HEK293 (cell line): ENCODE results near the gene BHLHA9.
A peak's percentile ranks its signal among the peaks of the same experiment; 100 is the strongest.

Experiments
- CTCF ChIA-PET: fragments of 350-600 bp; formaldehyde crosslinking; extraction: SDS; loops from one replicate; lab custom pipeline; 2021; ENCODE audit warnings: antibody characterized with exemption; lab: Yijun Ruan, JAX
- POLR2A ChIA-PET: fragments of 300-600 bp; formaldehyde crosslinking; extraction: SDS; loops from one replicate; lab custom pipeline; 2020; ENCODE audit warnings: antibody characterized with exemption, inconsistent platforms; lab: Yijun Ruan, JAX
- H3K27ac ChIP-seq: fragments of 200-500 bp; sonication (Bioruptor generic); 2 replicates; pipeline ENCODE4 v1.5.1; 2014; ENCODE audit warnings: low read depth, low read length, control low read depth, inconsistent platforms; ENCODE audit errors: extremely low read depth
- H3K36me3 ChIP-seq, 2 experiments: fragments of 200-500 bp in 1 of 2; sonication (Bioruptor generic) in 1 of 2; 1 replicate in 1 of 2; 2 replicates in 1 of 2; pipeline ENCODE4 v1.5.1; 2014 to 2017; ENCODE audit warnings: inconsistent platforms in 2 of 2, low read length in 2 of 2; ENCODE audit not compliant: control insufficient read depth in 2 of 2, insufficient read depth in 1 of 2
- H3K4me1 ChIP-seq: fragments of 200-500 bp; sonication (Bioruptor generic); 2 replicates; pipeline ENCODE4 v1.5.1; 2014; ENCODE audit warnings: mild to moderate bottlenecking, low read length, inconsistent platforms; ENCODE audit not compliant: control insufficient read depth, insufficient read depth
- H3K4me3 ChIP-seq: 2 replicates; pipeline ENCODE4 v1.5.1; 2011; ENCODE audit warnings: low read depth, mild to moderate bottlenecking, control low read depth, low read length, moderate library complexity
- H3K9me3 ChIP-seq: fragments of 200-500 bp; sonication (Bioruptor generic); 2 replicates; pipeline ENCODE4 v1.5.1; 2014; ENCODE audit warnings: low read depth, low read length, inconsistent platforms; ENCODE audit not compliant: control insufficient read depth, insufficient read depth
- GLIS1 ChIP-seq: fragments of 450-650 bp; formaldehyde crosslinking; IDR thresholded peaks from 2 replicates; pipeline ENCODE4 v1.5.1; 2016; ENCODE audit warnings: missing biosample characterization, missing genetic modification characterization
- KLF9 ChIP-seq: fragments of 450-650 bp; formaldehyde crosslinking; IDR thresholded peaks from 2 replicates; pipeline ENCODE4 v1.5.1; 2016; ENCODE audit warnings: missing biosample characterization, missing genetic modification characterization, low read depth
- SALL2 ChIP-seq: fragments of 450-650 bp; formaldehyde crosslinking; IDR thresholded peaks from 2 replicates; pipeline ENCODE4 v1.5.0; 2017; ENCODE audit warnings: missing biosample characterization, mild to moderate bottlenecking, missing genetic modification characterization, borderline replicate concordance
- SP3 ChIP-seq: fragments of 450-650 bp; formaldehyde crosslinking; IDR thresholded peaks from 2 replicates; pipeline ENCODE4 v1.5.1; 2016; ENCODE audit warnings: missing biosample characterization, missing genetic modification characterization
- ZBTB17 ChIP-seq: fragments of 450-650 bp; formaldehyde crosslinking; IDR thresholded peaks from 2 replicates; pipeline ENCODE4 v1.5.1; 2016; ENCODE audit warnings: missing biosample characterization, missing genetic modification characterization
- ZBTB20 ChIP-seq: fragments of 450-650 bp; formaldehyde crosslinking; IDR thresholded peaks from 2 replicates; pipeline ENCODE4 v1.5.1; 2016; ENCODE audit warnings: missing biosample characterization, missing genetic modification characterization
- ZEB2 ChIP-seq: fragments of 450-650 bp; formaldehyde crosslinking; IDR thresholded peaks from 2 replicates; pipeline ENCODE4 v1.5.1; 2016; ENCODE audit warnings: missing biosample characterization, missing genetic modification characterization
- ZNF335 ChIP-seq: fragments of 450-650 bp; formaldehyde crosslinking; conservative IDR thresholded peaks from 2 replicates; pipeline ENCODE4 v1.5.1; 2016; ENCODE audit warnings: missing biosample characterization, missing genetic modification characterization
- ZNF404 ChIP-seq: fragments of 450-650 bp; formaldehyde crosslinking; IDR thresholded peaks from 2 replicates; pipeline ENCODE4 v1.5.1; 2017; ENCODE audit warnings: missing biosample characterization, missing genetic modification characterization
- ZNF624 ChIP-seq: fragments of 450-650 bp; formaldehyde crosslinking; IDR thresholded peaks from 2 replicates; pipeline ENCODE4 v1.5.1; 2017; ENCODE audit warnings: missing biosample characterization, missing genetic modification characterization
- TF ChIP-seq, protein P1 (sequence below): fragments of 450-650 bp; formaldehyde crosslinking; IDR thresholded peaks from 2 replicates; pipeline ENCODE4 v1.5.1; 2016; ENCODE audit warnings: missing biosample characterization, missing genetic modification characterization
- TF ChIP-seq, protein P2 (sequence below): fragments of 450-650 bp; IDR thresholded peaks from 2 replicates; pipeline ENCODE4 v1.5.1; 2018; ENCODE audit warnings: missing biosample characterization, missing genetic modification characterization
- TF ChIP-seq, protein P3 (sequence below): fragments of 450-650 bp; formaldehyde crosslinking; IDR thresholded peaks from 2 replicates; pipeline ENCODE4 v1.5.1; 2016; ENCODE audit warnings: missing biosample characterization, missing genetic modification characterization
- TF ChIP-seq, protein P4 (sequence below): fragments of 450-650 bp; formaldehyde crosslinking; IDR thresholded peaks from 2 replicates; pipeline ENCODE4 v1.5.1; 2016; ENCODE audit warnings: missing biosample characterization, missing genetic modification characterization, borderline replicate concordance
- TF ChIP-seq, protein P5 (sequence below): fragments of 450-650 bp; formaldehyde crosslinking; IDR thresholded peaks from 2 replicates; pipeline ENCODE4 v1.5.1; 2017; ENCODE audit warnings: missing biosample characterization, missing genetic modification characterization

BHLHA9 gene

DNA sequence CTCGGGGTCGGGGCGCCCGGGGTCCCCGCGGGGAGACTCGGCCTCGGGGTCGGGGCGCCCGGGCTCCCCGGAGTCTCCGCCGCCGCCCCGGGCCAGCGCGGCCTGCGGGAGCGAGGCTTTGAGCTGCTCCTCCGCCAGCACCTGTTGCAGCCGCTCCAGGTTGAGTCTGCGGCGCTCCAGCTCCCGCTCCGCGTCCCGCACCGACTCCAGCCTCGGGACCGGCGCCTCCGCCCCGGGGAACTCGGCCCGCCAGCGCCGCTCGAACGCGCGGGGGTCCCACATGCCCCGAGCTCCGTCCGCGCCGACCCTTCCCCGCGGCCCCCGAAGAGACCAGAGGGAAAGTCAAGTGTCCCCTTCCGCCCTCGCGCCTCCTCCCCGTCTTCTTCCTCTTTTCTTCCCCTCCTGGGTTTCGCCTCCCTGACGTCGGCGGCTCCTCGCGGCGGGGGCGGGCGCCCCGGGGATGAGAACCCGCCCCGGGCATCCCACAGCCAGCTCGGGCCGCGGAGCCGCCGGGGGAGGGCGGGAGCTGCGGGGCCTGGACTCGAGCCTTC is 40.8 kb upstream of the BHLHA9 start (continued):
- TF ChIP-seq, protein P1, sequence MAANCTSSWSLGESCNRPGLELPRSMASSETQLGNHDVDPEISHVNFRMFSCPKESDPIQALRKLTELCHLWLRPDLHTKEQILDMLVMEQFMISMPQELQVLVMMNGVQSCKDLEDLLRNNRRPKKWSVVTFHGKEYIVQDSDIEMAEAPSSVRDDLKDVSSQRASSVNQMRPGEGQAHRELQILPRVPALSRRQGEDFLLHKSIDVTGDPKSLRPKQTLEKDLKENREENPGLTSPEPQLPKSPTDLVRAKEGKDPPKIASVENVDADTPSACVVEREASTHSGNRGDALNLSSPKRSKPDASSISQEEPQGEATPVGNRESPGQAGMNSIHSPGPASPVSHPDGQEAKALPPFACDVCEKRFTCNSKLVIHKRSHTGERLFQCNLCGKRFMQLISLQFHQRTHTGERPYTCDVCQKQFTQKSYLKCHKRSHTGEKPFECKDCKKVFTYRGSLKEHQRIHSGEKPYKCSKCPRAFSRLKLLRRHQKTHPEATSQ (tag by site-specific recombination) = 0 out of 2 replicates have a peak, but pooled peaks have one; percentile 38
- TF ChIP-seq, protein P2, sequence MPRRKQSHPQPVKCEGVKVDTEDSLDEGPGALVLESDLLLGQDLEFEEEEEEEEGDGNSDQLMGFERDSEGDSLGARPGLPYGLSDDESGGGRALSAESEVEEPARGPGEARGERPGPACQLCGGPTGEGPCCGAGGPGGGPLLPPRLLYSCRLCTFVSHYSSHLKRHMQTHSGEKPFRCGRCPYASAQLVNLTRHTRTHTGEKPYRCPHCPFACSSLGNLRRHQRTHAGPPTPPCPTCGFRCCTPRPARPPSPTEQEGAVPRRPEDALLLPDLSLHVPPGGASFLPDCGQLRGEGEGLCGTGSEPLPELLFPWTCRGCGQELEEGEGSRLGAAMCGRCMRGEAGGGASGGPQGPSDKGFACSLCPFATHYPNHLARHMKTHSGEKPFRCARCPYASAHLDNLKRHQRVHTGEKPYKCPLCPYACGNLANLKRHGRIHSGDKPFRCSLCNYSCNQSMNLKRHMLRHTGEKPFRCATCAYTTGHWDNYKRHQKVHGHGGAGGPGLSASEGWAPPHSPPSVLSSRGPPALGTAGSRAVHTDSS = peak; percentile 72
- TF ChIP-seq SP3 (tag by site-specific recombination) (peak; percentile 50), KLF9 (tag by site-specific recombination) (0 out of 2 replicates have a peak, but pooled peaks have one; percentile 27), GLIS1 (tag by site-specific recombination) (peak; percentile 65), ZNF404 (tag by site-specific recombination) (no peak)

DNA sequence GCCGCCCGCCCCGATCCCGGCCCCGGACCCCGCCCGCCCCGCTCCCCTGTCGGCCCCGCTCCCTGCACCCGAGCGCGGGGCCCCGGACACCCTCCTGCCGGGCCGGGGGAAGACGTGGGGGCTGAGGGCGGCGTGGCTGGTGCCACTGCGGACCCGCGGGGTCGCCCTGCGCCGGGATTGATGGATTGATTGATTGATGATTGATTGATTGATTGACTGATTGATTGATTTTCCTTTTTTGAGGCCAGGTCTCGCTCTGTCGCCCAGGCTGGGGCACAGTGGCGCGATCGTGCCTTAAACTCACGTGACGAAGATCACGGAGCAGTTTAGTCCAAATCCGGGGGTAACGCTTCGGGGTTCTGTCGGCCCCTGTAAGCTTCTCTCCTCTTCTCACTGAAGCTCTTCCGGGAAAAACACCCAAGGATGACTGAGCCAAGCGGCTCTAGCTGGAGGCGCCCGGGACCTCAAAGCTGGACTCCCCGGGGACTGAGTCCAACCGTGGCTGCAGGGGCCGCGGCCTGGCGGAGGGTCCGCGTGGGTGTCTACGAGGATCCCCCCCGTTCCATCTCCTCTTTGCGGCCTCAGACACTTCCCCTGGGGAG is 40.2 kb upstream of the BHLHA9 start:
- TF ChIP-seq ZBTB20 = peak; percentile 53; the same call in 1 of the 2 replicates
- TF ChIP-seq, protein P3, sequence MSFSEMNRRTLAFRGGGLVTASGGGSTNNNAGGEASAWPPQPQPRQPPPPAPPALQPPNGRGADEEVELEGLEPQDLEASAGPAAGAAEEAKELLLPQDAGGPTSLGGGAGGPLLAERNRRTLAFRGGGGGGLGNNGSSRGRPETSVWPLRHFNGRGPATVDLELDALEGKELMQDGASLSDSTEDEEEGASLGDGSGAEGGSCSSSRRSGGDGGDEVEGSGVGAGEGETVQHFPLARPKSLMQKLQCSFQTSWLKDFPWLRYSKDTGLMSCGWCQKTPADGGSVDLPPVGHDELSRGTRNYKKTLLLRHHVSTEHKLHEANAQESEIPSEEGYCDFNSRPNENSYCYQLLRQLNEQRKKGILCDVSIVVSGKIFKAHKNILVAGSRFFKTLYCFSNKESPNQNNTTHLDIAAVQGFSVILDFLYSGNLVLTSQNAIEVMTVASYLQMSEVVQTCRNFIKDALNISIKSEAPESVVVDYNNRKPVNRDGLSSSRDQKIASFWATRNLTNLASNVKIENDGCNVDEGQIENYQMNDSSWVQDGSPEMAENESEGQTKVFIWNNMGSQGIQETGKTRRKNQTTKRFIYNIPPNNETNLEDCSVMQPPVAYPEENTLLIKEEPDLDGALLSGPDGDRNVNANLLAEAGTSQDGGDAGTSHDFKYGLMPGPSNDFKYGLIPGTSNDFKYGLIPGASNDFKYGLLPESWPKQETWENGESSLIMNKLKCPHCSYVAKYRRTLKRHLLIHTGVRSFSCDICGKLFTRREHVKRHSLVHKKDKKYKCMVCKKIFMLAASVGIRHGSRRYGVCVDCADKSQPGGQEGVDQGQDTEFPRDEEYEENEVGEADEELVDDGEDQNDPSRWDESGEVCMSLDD = no peak
- TF ChIP-seq ZEB2 (tag by site-specific recombination) = 0 out of 2 replicates have a peak, but pooled peaks have one; percentile 39
- TF ChIP-seq, protein P4, sequence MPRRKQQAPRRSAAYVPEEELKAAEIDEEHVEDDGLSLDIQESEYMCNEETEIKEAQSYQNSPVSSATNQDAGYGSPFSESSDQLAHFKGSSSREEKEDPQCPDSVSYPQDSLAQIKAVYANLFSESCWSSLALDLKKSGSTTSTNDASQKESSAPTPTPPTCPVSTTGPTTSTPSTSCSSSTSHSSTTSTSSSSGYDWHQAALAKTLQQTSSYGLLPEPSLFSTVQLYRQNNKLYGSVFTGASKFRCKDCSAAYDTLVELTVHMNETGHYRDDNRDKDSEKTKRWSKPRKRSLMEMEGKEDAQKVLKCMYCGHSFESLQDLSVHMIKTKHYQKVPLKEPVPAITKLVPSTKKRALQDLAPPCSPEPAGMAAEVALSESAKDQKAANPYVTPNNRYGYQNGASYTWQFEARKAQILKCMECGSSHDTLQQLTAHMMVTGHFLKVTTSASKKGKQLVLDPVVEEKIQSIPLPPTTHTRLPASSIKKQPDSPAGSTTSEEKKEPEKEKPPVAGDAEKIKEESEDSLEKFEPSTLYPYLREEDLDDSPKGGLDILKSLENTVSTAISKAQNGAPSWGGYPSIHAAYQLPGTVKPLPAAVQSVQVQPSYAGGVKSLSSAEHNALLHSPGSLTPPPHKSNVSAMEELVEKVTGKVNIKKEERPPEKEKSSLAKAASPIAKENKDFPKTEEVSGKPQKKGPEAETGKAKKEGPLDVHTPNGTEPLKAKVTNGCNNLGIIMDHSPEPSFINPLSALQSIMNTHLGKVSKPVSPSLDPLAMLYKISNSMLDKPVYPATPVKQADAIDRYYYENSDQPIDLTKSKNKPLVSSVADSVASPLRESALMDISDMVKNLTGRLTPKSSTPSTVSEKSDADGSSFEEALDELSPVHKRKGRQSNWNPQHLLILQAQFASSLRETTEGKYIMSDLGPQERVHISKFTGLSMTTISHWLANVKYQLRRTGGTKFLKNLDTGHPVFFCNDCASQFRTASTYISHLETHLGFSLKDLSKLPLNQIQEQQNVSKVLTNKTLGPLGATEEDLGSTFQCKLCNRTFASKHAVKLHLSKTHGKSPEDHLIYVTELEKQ (tag by site-specific recombination) = peak; percentile 82; the same call in 1 of the 2 replicates
- TF ChIP-seq ZNF624 (tag by site-specific recombination) = no peak
- TF ChIP-seq, protein P5, sequence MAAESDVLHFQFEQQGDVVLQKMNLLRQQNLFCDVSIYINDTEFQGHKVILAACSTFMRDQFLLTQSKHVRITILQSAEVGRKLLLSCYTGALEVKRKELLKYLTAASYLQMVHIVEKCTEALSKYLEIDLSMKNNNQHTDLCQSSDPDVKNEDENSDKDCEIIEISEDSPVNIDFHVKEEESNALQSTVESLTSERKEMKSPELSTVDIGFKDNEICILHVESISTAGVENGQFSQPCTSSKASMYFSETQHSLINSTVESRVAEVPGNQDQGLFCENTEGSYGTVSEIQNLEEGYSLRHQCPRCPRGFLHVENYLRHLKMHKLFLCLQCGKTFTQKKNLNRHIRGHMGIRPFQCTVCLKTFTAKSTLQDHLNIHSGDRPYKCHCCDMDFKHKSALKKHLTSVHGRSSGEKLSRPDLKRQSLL (tag by site-specific recombination) = peak; percentile 79; the same call in 1 of the 2 replicates
- TF ChIP-seq ZBTB17 (tag by site-specific recombination) = 0 out of 2 replicates have a peak, but pooled peaks have one; percentile 18
- peak; percentile 56 for TF ChIP-seq ZNF335 (tag by site-specific recombination)
- no peak for TF ChIP-seq SALL2 (tag by site-specific recombination)
- TF ChIP-seq, all 188 proteins: peak for 6
- Histone ChIP-seq H3K4me3 (peak overlapping the region; percentile 67), H3K36me3 (peaks cover 0 to 14% of the 10 kb centered on the region in 2 experiments; a peak in 2 of 3 replicates), H3K27ac (peak overlapping the region; percentile 90; the same call in 1 of the 2 replicates), H3K4me1 (peaks cover 6% of the 10 kb centered on the region), H3K9me3 (no peaks in the 10 kb centered on the region)
- CTCF ChIA-PET = interaction anchor here (0.7 to 1.3 kb wide), 3 partner anchors 12 to 311 kb away, joined by 3 to 4 read pairs (median 3); no protein-coding TSS in a partner anchor
- POLR2A ChIA-PET = interaction anchor here (0.7 to 1.9 kb wide), 8 partner anchors 9 to 287 kb away, joined by 3 to 5 read pairs (median 4); no protein-coding TSS in a partner anchor
